Activated CD8-positive, alpha-beta memory T cell treated with anti-CD3 and anti-CD28 coated beads, Interleukin-2, amount 10 ng/mL, durations not matched to agents 7 days and 5 days (primary cell): ENCODE measurements around the gene ZNF28. TPM values are rescaled to one million over a fixed set of nuclear protein-coding genes. Genes with fewer than 3 reads are reported as not detected.

ENCODE experiments used
- total RNA-seq, 2 experiments: library from RNA; stranded (reverse); gene quantifications; one replicate each; pipeline ENCODE4 v1.2.3, GENCODE V29; 2021

ZNF28 gene
- total RNA-seq, 2 experiments from 2014 or later = 15.5 to 18.6 TPM

Other genes with a start within 250 kb of the ZNF28 start
- gene ZNF83, start 183.3 kb downstream of the ZNF28 start, total RNA-seq = 10 to 100 TPM; 32.0 to 64.2 TPM
- 10 to 100 TPM; 30.7 to 32.1 TPM for gene ZNF611, start 86.6 kb downstream of the ZNF28 start, total RNA-seq
- 10 to 100 TPM; 23.5 to 23.8 TPM for gene ZNF600, start 34.8 kb downstream of the ZNF28 start, total RNA-seq
- gene ZNF468, start 36.0 kb upstream of the ZNF28 start, total RNA-seq = 10 to 100 TPM; 12.3 to 18.6 TPM
- 10 to 100 TPM in 1 of 2 experiments, 1 to 10 TPM in 1; 8.8 to 10.9 TPM for gene ZNF320, start 76.0 kb upstream of the ZNF28 start, total RNA-seq
- 1 to 10 TPM; 4.6 to 6.7 TPM for gene ZNF888, start 101.8 kb upstream of the ZNF28 start, total RNA-seq
- 10 to 100 TPM in 1 of 2 experiments, 1 to 10 TPM in 1; 9.8 to 13.3 TPM for gene ZNF816, start 141.2 kb upstream of the ZNF28 start, total RNA-seq
- gene ERVV-1, start 192.3 kb upstream of the ZNF28 start, total RNA-seq = not detected
- not detected for gene ERVV-2, start 223.1 kb upstream of the ZNF28 start, total RNA-seq